Naive B cell (primary cell): ENCODE measurements around the gene STAM. TPM values are rescaled to one million over a fixed set of nuclear protein-coding genes. Genes with fewer than 3 reads are reported as not detected.
A peak's percentile ranks its signal among the peaks of the same experiment; 100 is the strongest.
"Not testable (repeated sequence)": the region's sequence is repeated elsewhere in the genome, so short reads cannot be mapped to it uniquely, and the experiment has no call there.

Source experiments
- ATAC-seq, 2 donors: fragments of 150-1000 bp; cut with Tn5 transposase; 2 replicates each; pipeline ENCODE4 v1.10.0; 2021; ENCODE audit warnings: low read depth in 2 of 2, mild to moderate bottlenecking in 2 of 2, moderate library complexity in 2 of 2
- DNase-seq: peaks from one replicate; pipeline ENCODE4 v3.0.0; 2022
- H3K27ac Mint-ChIP-seq, 6 donors: one replicate each; pipeline ENCODE4 v1.8.0; 2020 to 2022; ENCODE audit warnings: mild to moderate bottlenecking in 6 of 6, mixed read lengths in 6 of 6, moderate library complexity in 5 of 6, inconsistent platforms in 2 of 6
- H3K27me3 Mint-ChIP-seq, 3 donors: one replicate each; pipeline ENCODE4 v1.8.0; 2021 to 2022; ENCODE audit warnings: mixed read lengths in 3 of 3, mild to moderate bottlenecking in 1 of 3
- H3K36me3 Mint-ChIP-seq, 2 donors: one replicate each; pipeline ENCODE4 v1.8.0; 2020 to 2022; ENCODE audit warnings: mixed read lengths in 2 of 2, inconsistent platforms in 1 of 2, mild to moderate bottlenecking in 1 of 2
- H3K4me1 Mint-ChIP-seq, 3 donors: one replicate each; pipeline ENCODE4 v1.8.0; 2020 to 2022; ENCODE audit warnings: mixed read lengths in 3 of 3, inconsistent platforms in 1 of 3, mild to moderate bottlenecking in 1 of 3, moderate library complexity in 1 of 3
- H3K4me3 Mint-ChIP-seq, 8 donors: one replicate each; pipeline ENCODE4 v1.8.0; 2020 to 2022; ENCODE audit warnings: mild to moderate bottlenecking in 8 of 8, mixed read lengths in 8 of 8, moderate library complexity in 8 of 8, inconsistent platforms in 2 of 8
- H3K9me3 Mint-ChIP-seq, 7 donors: one replicate each; pipeline ENCODE4 v1.8.0; 2020 to 2022; ENCODE audit warnings: mixed read lengths in 7 of 7, mild to moderate bottlenecking in 5 of 7, inconsistent platforms in 2 of 7, moderate library complexity in 1 of 7
- polyA plus RNA-seq, 6 donors: library from polyadenylated mRNA; unstranded; fragments of 300-500 nt; fragmentation: Illumina TruSeq; gene quantifications; one replicate each; pipeline ENCODE4 v1.2.3, GENCODE V29; 2021; ENCODE audit warnings: low read depth in 6 of 6

The STAM gene
- polyA plus RNA-seq, 6 donors from 2014 or later: 4.4 to 12.5 (median 7.9) TPM

DNA sequence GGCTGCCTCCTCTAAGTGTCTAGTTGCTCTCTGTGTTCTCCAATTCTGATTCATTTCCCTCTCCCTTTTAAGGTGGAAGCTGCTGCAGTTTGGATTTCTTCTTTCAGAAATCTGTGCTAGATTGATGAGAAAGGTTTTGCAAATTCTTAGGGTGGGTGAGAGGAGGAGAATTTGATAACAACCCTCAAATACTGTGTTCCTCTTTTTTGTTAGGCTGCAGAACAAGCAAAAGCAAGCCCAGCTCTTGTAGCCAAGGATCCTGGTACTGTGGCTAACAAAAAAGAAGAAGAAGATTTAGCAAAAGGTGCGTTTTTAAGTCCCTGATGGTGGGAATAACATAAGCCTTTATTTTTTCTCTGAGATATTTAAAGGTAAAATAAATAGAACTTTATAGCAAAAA is 49.1 kb downstream of the STAM start:
- peak overlapping the region in 1 of 6 donors; percentile 35 for H3K27ac Mint-ChIP-seq
- peaks cover 0 to 33% of the 10 kb centered on the region in 2 donors for H3K36me3 Mint-ChIP-seq
- no peak overlapping the region for H3K4me3 Mint-ChIP-seq
- H3K4me1 Mint-ChIP-seq: no peaks in the 10 kb centered on the region
- no peak for DNase-seq
- no peak for ATAC-seq
- H3K27me3 Mint-ChIP-seq: no peaks in the 10 kb centered on the region
- no peaks in the 10 kb centered on the region for H3K9me3 Mint-ChIP-seq

DNA sequence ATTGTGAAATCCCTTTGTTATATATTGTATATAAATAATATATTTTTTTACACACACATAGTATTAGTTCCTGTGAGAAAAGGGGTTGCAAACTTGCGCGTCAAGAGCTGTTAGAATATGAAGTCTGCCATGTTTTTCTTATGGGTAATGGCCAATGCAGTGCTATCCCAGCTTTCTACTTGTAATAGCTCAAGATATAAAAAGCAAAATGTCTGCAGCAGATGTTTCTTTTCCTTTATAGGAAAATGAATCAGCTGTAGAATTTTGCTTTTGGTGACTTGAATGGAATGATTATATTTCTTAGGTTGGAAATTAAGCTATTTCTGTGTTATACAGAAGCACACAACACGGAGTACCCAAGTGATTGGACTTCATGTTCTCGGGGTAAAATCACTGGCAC is 54.7 kb downstream of the STAM start:
- Mint-ChIP-seq H3K36me3 (peaks cover 0 to 38% of the 10 kb centered on the region in 2 donors), H3K27me3 (no peaks in the 10 kb centered on the region), H3K9me3 (no peaks in the 10 kb centered on the region), H3K27ac (no peak overlapping the region), H3K4me1 (no peaks in the 10 kb centered on the region), H3K4me3 (no peak overlapping the region)
- DNase-seq (no peak), ATAC-seq (no peak)

DNA sequence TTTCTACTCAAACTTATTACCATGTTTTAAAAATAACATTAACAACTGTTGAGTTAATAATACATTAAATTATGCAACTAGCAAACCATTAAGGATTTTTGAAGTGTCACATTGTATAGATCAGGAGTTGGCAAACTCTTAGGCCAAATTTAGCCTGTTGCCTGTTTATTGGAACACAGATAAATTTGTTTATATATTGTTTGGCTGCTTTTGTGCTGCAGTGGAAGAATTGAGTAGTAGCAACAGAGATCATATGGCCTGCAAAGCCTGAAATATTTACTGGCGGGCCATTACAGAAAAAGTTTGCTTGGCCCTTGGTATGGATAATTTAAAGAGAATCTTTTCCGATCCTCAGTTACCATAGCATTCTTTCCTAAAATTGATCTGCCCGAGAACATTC is 57.4 kb downstream of the STAM start:
- H3K9me3 Mint-ChIP-seq: no peaks in the 10 kb centered on the region
- no peak overlapping the region for H3K4me3 Mint-ChIP-seq
- H3K4me1 Mint-ChIP-seq: no peaks in the 10 kb centered on the region
- peak overlapping the region in 1 of 6 donors; percentile 39 for H3K27ac Mint-ChIP-seq
- peaks cover 0 to 32% of the 10 kb centered on the region in 2 donors for H3K36me3 Mint-ChIP-seq
- ATAC-seq (no peak), DNase-seq (no peak)
- no peaks in the 10 kb centered on the region for H3K27me3 Mint-ChIP-seq

DNA sequence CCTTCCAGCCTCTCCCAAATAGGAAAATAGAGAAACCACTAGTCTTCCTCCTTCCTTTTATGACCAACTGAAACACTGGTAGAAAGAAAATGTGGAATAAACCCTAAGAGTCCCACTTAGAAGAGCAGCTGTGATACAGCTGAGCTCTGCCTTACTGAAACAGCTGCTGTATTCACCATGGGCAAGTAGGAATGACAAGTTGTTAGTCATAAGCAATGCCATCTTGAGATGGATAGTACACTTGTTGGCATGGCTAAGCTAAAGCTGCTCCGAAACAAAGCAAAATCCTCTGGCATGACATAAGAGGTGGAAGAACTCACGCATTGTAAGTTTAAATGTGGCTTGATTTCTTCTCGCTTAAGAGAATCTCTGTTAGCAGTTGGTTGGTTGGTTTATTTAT is 59.8 kb downstream of the STAM start:
- no peaks in the 10 kb centered on the region for H3K27me3 Mint-ChIP-seq
- H3K4me1 Mint-ChIP-seq: no peaks in the 10 kb centered on the region
- ATAC-seq (no peak), DNase-seq (no peak)
- no peaks in the 10 kb centered on the region for H3K9me3 Mint-ChIP-seq
- peaks cover 0 to 23% of the 10 kb centered on the region in 2 donors for H3K36me3 Mint-ChIP-seq
- H3K4me3 Mint-ChIP-seq: no peak overlapping the region
- no peak overlapping the region for H3K27ac Mint-ChIP-seq

DNA sequence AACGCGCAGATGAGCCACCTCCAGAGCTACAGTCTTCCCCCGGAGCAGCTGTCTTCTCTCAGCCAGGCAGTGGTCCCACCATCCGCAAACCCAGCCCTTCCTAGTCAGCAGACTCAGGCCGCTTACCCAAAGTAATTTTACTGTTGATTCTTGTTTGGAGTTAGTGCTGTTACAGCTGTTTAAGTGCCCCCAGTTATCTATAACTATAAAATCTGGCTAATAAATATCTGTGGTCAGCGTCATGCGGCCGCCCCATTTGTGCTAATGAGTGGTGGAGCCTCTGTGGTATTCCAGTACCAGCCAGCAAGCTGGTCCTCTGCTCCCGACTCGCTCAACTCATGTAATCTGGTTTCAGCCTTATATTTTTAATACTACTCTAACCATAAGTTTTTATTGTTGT is 64.9 kb downstream of the STAM start:
- Mint-ChIP-seq H3K27ac (no peak overlapping the region), H3K9me3 (no peaks in the 10 kb centered on the region), H3K4me1 (no peaks in the 10 kb centered on the region), H3K36me3 (peaks cover 19 to 24% of the 10 kb centered on the region in 2 donors), H3K27me3 (no peaks in the 10 kb centered on the region), H3K4me3 (no peak overlapping the region)
- no peak for DNase-seq
- ATAC-seq: no peak

DNA sequence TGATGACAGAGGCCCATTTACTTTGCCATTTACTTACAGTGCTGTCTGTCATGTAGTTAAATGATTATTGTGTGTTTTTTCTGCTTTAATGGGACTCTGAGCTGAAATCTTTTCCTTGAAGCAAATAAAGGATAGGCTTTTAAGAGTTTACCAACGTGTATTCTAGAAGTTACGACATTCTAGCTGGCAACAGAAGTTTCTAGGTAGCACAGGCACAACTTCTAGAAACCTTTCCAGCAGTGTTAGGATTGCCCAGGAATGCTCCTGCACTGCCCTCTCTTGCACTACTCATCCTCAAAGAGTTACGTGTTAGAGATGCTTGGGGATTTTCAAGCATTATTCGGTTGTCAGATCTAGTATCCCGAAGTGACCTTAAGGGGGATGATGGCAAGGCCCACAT is 65.5 kb downstream of the STAM start:
- Mint-ChIP-seq H3K36me3 (peaks cover 21 to 31% of the 10 kb centered on the region in 2 donors), H3K27me3 (no peaks in the 10 kb centered on the region), H3K4me1 (no peaks in the 10 kb centered on the region), H3K27ac (no peak overlapping the region), H3K9me3 (no peaks in the 10 kb centered on the region), H3K4me3 (no peak overlapping the region)
- ATAC-seq (no peak), DNase-seq (no peak)

DNA sequence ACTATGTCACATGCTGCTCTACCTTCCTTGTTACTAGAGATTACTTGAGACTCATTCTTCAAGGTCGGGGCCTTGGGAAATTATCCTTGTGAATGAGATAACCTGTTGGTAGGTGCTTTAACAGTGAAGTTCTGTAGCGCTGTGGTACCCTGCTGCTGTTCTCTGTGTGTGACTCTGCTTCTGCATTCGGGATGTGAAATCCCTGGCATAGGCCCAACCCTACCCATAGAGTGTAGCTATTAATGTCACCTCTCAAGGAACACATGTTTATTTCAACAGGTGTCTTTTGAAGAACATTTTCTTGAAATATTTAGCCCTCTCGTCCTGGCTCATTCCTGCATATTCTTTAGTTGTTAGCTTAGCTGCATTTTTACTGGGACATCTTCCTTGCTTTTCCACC is 66.2 kb downstream of the STAM start:
- ATAC-seq (no peak), DNase-seq (no peak)
- Mint-ChIP-seq H3K4me3 (no peak overlapping the region), H3K36me3 (peaks cover 27 to 33% of the 10 kb centered on the region in 2 donors), H3K27me3 (no peaks in the 10 kb centered on the region), H3K9me3 (no peaks in the 10 kb centered on the region), H3K27ac (peak overlapping the region in 2 of 6 donors; percentile 18 to 31), H3K4me1 (no peaks in the 10 kb centered on the region)

DNA sequence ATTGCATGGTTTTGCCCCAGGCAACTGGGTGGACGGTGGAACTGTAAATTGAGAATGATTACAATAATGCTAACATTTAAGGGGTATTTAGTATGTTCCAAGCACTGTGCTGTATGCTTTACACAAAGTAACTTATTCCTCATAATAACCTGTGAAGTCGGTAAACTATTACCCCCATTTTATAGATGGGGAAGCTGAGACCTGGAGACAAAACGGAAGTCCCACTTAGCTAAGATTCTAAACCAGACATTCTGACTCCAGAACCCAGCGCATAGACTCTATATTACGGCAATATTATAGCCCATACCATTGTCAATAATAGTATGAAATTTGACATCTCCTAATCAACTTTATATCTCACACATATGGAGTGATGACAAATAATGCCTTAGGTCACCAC is 68.1 kb downstream of the STAM start:
- no peak overlapping the region for H3K27ac Mint-ChIP-seq
- no peaks in the 10 kb centered on the region for H3K4me1 Mint-ChIP-seq
- ATAC-seq (no peak), DNase-seq (no peak)
- no peaks in the 10 kb centered on the region for H3K9me3 Mint-ChIP-seq
- peaks cover 33 to 38% of the 10 kb centered on the region in 2 donors for H3K36me3 Mint-ChIP-seq
- H3K4me3 Mint-ChIP-seq: no peak overlapping the region
- H3K27me3 Mint-ChIP-seq: no peaks in the 10 kb centered on the region

DNA sequence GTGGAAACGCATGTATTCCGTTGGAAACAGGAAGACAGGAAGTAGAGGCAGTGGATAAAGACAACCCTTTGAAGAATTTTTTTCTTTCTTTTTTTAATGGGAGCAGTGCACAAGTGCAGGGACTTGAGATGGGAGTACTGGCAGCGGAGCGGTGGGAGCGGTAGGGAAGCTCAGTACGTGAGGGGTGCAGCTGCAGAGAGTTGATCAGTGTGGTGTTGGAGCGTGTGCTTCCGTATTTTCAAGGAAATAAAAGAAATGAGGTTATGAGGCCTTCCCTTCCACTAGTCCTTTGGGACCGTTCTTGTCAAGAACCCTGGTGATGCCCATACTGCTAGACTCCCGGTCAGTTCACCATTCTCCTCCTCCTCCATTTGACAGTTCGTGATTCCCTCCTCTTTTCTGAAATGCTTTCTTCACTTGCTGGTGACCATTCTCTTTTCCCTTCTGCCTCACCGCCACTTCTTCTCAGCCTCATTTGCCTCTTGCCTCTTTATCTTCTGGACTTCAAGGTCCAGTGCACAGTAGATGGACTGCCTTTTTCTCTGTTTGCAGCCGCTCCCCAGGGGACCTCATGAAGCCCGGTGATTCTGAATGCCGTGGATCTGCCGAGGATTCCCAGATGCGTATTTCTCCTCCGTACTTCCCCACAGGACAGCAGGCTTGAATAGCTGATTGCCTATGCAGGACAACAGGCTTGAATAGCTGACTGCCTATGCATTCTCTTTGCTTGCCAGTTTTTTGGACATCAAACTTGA is 68.9 kb downstream of the STAM start:
- Mint-ChIP-seq H3K36me3 (peaks cover 41 to 42% of the 10 kb centered on the region in 2 donors), H3K4me3 (no peak overlapping the region), H3K27ac (peak overlapping the region in 1 of 6 donors; percentile 79), H3K4me1 (no peaks in the 10 kb centered on the region), H3K9me3 (no peaks in the 10 kb centered on the region), H3K27me3 (no peaks in the 10 kb centered on the region)
- no peak for DNase-seq
- no peak for ATAC-seq

DNA sequence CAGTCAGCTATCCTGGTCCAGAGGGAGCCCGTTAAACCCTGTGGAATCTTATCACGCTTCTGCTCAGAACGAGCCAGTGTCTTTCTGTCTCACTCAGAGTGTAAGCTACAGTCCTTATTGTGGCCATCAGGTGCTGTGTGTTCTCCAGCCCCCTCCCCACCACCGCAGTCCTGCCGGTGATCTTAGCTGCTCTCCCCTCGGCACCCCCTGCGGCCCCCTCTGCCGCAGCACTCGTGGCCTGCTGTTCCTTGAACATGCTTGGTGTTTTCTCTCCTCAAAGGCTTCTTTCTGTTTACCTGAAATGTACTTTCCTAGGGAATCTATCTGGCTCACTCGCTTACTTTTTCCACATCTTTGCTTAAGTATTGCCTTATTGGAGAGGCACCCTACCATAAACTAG is 69.8 kb downstream of the STAM start:
- H3K4me3 Mint-ChIP-seq: no peak overlapping the region
- no peaks in the 10 kb centered on the region for H3K27me3 Mint-ChIP-seq
- DNase-seq (no peak), ATAC-seq (no peak)
- no peaks in the 10 kb centered on the region for H3K9me3 Mint-ChIP-seq
- no peaks in the 10 kb centered on the region for H3K4me1 Mint-ChIP-seq
- H3K36me3 Mint-ChIP-seq: peaks cover 41 to 42% of the 10 kb centered on the region in 2 donors
- H3K27ac Mint-ChIP-seq: peak overlapping the region in 1 of 6 donors; percentile 54

DNA sequence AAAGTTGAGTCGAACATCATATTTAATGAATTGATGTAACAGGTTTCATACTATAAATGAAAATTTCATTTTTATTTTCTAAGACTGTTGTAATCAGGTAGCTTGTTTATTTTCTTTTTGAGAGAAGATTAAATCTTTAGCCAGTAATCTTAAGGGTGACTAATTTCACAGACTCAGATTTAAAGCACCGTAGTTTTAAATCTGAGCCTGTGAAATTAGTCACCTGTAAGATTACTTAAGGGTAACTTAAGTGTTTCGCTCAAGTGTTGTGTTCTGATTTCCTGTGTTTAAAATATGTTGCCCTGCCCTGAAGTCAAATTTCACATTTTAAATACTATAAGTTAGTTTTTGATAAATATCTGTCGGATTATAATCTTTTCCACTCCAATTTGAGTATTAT is 72.2 kb downstream of the STAM start:
- peak overlapping the region in 1 of 6 donors; percentile 61 for H3K27ac Mint-ChIP-seq
- H3K36me3 Mint-ChIP-seq: peaks cover 37 to 38% of the 10 kb centered on the region in 2 donors

DNA sequence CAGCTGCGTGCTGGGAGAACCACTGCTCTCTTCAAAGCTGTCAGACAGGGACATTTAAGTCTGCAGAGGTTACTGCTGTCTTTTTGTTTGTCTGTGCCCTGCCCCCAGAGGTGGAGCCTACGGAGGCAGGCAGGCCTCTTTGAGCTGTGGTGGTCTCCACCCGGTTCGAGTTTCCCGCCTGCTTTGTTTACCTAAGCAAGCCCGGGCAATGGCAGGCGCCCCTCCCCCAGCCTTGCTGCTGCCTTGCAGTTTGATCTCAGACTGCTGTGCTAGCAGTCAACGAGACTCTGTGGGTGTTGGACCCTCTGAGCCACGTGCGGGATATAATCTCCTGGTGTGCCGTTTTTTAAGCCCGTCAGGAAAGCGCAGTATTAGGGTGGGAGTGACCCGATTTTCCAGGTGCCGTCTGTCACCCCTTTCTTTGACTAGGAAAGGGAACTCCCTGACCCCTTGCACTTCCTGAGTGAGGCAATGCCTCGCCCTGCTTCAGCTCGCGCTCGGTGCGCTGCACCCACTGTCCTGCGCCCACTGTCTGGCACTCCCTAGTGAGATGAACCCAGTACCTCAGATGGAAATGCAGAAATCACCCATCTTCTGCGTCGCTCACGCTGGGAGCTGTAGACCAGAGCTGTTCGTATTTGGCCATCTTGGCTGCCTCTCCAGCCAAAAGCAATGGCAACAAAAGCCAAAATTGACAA is 78.5 kb downstream of the STAM start:
- ATAC-seq, H3K4me1 Mint-ChIP-seq, H3K4me3 Mint-ChIP-seq, H3K27me3 Mint-ChIP-seq, DNase-seq, H3K9me3 Mint-ChIP-seq: not testable (repeated sequence)
- H3K36me3 Mint-ChIP-seq: peaks cover 3 to 12% of the 10 kb centered on the region in 2 donors
- peak overlapping the region in 1 of 6 donors; percentile 57 for H3K27ac Mint-ChIP-seq

More for the DNA sequence above, 72.2 kb downstream of the STAM start:
- no peak overlapping the region for H3K4me3 Mint-ChIP-seq
- H3K27me3 Mint-ChIP-seq: no peaks in the 10 kb centered on the region
- peaks cover 0 to 1% (median 0%) of the 10 kb centered on the region in 7 donors for H3K9me3 Mint-ChIP-seq
- DNase-seq (no peak), ATAC-seq (no peak)
- no peaks in the 10 kb centered on the region for H3K4me1 Mint-ChIP-seq

DNA sequence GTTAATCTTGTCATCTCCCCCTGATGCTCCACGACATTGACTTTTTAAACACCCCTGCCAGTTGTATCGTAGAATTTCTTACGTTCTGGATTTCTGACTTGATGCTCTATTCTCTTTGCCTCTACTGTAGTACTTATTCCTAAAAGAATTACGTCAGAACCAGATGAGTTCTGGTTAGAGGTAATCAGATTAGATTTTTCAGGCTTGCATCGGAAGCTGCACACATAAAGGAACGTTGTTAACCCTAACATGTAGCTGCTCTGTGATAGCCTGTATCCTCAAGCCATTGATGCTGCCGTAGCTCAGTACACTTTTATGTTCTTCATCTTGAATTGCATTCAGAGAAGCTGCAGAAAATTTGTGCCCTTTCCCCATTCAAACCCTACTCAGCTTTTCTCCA is 81.8 kb downstream of the STAM start:
- DNase-seq: no peak
- H3K9me3 Mint-ChIP-seq: peaks cover 0 to 7% (median 0%) of the 10 kb centered on the region in 7 donors
- H3K36me3 Mint-ChIP-seq: no peaks in the 10 kb centered on the region
- no peak overlapping the region for H3K4me3 Mint-ChIP-seq
- no peak overlapping the region for H3K27ac Mint-ChIP-seq
- H3K27me3 Mint-ChIP-seq: no peaks in the 10 kb centered on the region
- H3K4me1 Mint-ChIP-seq: no peaks in the 10 kb centered on the region
- no peak for ATAC-seq

DNA sequence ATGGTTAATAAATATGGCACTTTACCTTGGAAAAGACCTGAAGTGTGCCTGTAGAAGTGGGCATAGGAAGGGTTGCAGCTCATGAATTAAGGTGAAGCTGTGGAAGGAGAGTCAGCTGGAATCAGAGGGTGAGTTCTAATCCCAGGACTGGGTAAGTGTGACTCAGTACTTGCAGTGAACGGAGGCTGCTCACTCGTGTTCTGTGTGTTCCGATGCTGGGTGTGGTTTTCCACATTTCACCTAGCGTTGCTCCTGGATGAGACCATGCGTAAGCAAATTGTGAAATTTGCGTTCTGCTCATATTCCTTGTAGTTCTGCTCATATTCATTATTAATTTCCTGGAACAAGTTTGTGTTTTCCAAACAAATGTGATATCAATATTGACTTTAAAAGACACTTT is 85.7 kb downstream of the STAM start:
- no peaks in the 10 kb centered on the region for H3K27me3 Mint-ChIP-seq
- no peaks in the 10 kb centered on the region for H3K9me3 Mint-ChIP-seq
- H3K36me3 Mint-ChIP-seq: no peaks in the 10 kb centered on the region
- ATAC-seq (no peak), DNase-seq (no peak)
- no peak overlapping the region for H3K27ac Mint-ChIP-seq
- no peak overlapping the region for H3K4me3 Mint-ChIP-seq
- peaks cover 0 to 6% (median 0%) of the 10 kb centered on the region in 3 donors for H3K4me1 Mint-ChIP-seq
